Fibroblast of lung (primary cell): ENCODE data around the gene EBF3. TPM values are rescaled to one million over a fixed set of nuclear protein-coding genes. Genes with fewer than 3 reads are reported as not detected.

Source experiments
- DNase-seq, 2 donors: peaks; one replicate each; pipeline versions ENCODE4 v3.0.0 to v3.0.0-alpha.2; 2010; ENCODE audit warnings: low read depth in 2 of 2
- H2AFZ ChIP-seq: 2 replicates; pipeline ENCODE4 v1.5.1; 2012; ENCODE audit warnings: low read length, control low read depth, inconsistent platforms
- H3K27ac ChIP-seq: 2 replicates; pipeline ENCODE4 v1.5.1; 2011; ENCODE audit warnings: low read length, control low read depth; ENCODE audit not compliant: insufficient read depth
- H3K27me3 ChIP-seq: 2 replicates; pipeline ENCODE4 v1.5.1; 2011; ENCODE audit warnings: mild to moderate bottlenecking, low read length; ENCODE audit not compliant: control insufficient read depth, insufficient read depth
- H3K36me3 ChIP-seq: 2 replicates; pipeline ENCODE4 v1.5.1; 2011; ENCODE audit warnings: low read length; ENCODE audit not compliant: control insufficient read depth, insufficient read depth
- H3K4me1 ChIP-seq: 2 replicates; pipeline ENCODE4 v1.5.1; 2011; ENCODE audit warnings: low read length; ENCODE audit not compliant: control insufficient read depth, insufficient read depth; ENCODE audit errors: extremely low read depth
- H3K4me2 ChIP-seq: 2 replicates; pipeline ENCODE4 v1.5.1; 2011; ENCODE audit warnings: low read length, control low read depth; ENCODE audit not compliant: insufficient read depth; ENCODE audit errors: extremely low read depth
- H3K4me3 ChIP-seq, 4 experiments: fragments of 200-600 bp in 1 of 4; sonication (generic) in 1 of 4; replicated peaks in 1 of 4; 2 replicates each; pipeline ENCODE4 v1.5.1; 2011 to 2016; ENCODE audit warnings: low read length in 4 of 4, low read depth in 3 of 4, mild to moderate bottlenecking in 3 of 4, control low read depth in 2 of 4, inconsistent platforms in 1 of 4, mixed read lengths in 1 of 4; ENCODE audit not compliant: insufficient read depth in 1 of 4; ENCODE audit errors: control extremely low read depth in 1 of 4
- H3K79me2 ChIP-seq: 2 replicates; pipeline ENCODE4 v1.5.1; 2012; ENCODE audit warnings: mild to moderate bottlenecking, low read length, inconsistent platforms; ENCODE audit not compliant: control insufficient read depth, insufficient read depth
- H3K9ac ChIP-seq: 2 replicates; pipeline ENCODE4 v1.5.1; 2011; ENCODE audit warnings: mild to moderate bottlenecking, low read length, control low read depth; ENCODE audit not compliant: insufficient read depth
- H3K9me3 ChIP-seq: 2 replicates; pipeline ENCODE4 v1.5.1; 2012; ENCODE audit warnings: low read depth, low read length; ENCODE audit not compliant: control insufficient read depth, insufficient read depth
- H4K20me1 ChIP-seq: 2 replicates; pipeline ENCODE4 v1.5.1; 2011; ENCODE audit warnings: low read length; ENCODE audit not compliant: control insufficient read depth, insufficient read depth; ENCODE audit errors: extremely low read depth
- CTCF ChIP-seq, 2 donors: IDR thresholded peaks in 1 of 2; conservative IDR thresholded peaks in 1 of 2; 1 replicate in 1 of 2; 2 replicates in 1 of 2; pipeline ENCODE4 v1.5.1; 2011 to 2012; ENCODE audit warnings: low read length in 2 of 2, control low read depth in 1 of 2, inconsistent platforms in 1 of 2, low read depth in 1 of 2, mild to moderate bottlenecking in 1 of 2
- EZH2 ChIP-seq: IDR thresholded peaks from 2 replicates; pipeline ENCODE4 v1.5.1; 2012; ENCODE audit warnings: low read length, control low read depth, mild to moderate bottlenecking; ENCODE audit errors: missing control alignments
- polyA plus RNA-seq, 2 donors: library from polyadenylated mRNA; depleted of rRNA in 1 of 2; stranded (reverse) in 1 of 2; unstranded in 1 of 2; fragments of >200 nt; gene quantifications; 2 replicates each; pipeline ENCODE4 v1.2.1, GENCODE V29; 2011 to 2012; ENCODE audit warnings: missing spikeins in 1 of 2
- total RNA-seq: library from RNA; depleted of rRNA; stranded (reverse); fragments of >200 nt; gene quantifications from 2 replicates; pipeline ENCODE4 v1.2.1, GENCODE V29; 2014

Gene EBF3
- total and polyA plus RNA-seq, 2 donors (not counting 1 experiment from before 2014, with no cell fraction given): 0.12 to 0.17 TPM

GRCh38 chr10:130003787-130004613, 39.9 kb upstream of the EBF3 start:
- Histone ChIP-seq H3K9ac (no peak overlapping the region), H2AFZ (no peak overlapping the region), H4K20me1 (no peaks in the 10 kb centered on the region), H3K4me3 (no peak overlapping the region), H3K9me3 (no peaks in the 10 kb centered on the region), H3K36me3 (no peaks in the 10 kb centered on the region), H3K79me2 (no peaks in the 10 kb centered on the region), H3K27me3 (peaks cover 2% of the 10 kb centered on the region), H3K27ac (no peak overlapping the region), H3K4me1 (no peaks in the 10 kb centered on the region), H3K4me2 (no peak overlapping the region)
- TF ChIP-seq EZH2: no peak
- no peak for TF ChIP-seq CTCF (conservative IDR thresholded peaks at IDR 0.05 in 1 of 2, IDR thresholded peaks at IDR 0.05 in 1 of 2; ENCODE audit: low read depth in 1 of 2, low read length in 2 of 2)
- no peak for DNase-seq

DNA sequence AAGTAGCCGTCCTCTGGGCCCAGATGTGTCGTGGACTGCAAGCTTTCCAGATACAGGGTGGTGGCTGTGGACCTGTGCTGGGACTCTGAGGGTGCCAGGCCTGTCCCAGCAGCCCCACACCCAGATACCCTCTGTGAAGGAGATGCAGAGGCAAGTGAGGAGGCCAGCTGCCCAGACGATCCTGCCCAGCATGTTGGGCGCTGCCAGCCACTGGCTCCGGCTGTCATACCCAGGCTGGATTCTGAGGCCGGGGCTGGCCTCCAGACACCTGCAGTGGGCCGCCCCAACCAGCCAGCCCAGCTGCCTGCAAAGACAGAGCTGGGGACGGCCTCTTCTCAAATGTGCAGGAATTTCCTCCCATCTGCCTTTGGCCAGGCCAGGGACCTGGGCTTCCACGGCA, 39.1 kb upstream of the EBF3 start:
- H3K4me3 ChIP-seq: no peak overlapping the region
- no peak overlapping the region for H2AFZ ChIP-seq
- H3K36me3 ChIP-seq: no peaks in the 10 kb centered on the region
- DNase-seq: no peak
- H3K9me3 ChIP-seq: no peaks in the 10 kb centered on the region
- H3K27me3 ChIP-seq: peaks cover 2% of the 10 kb centered on the region
- TF ChIP-seq EZH2 (no peak), CTCF (conservative IDR thresholded peaks at IDR 0.05 in 1 of 2, IDR thresholded peaks at IDR 0.05 in 1 of 2; ENCODE audit: low read depth in 1 of 2, low read length in 2 of 2) (no peak)
- H3K79me2 ChIP-seq: no peaks in the 10 kb centered on the region
- no peak overlapping the region for H3K4me2 ChIP-seq
- no peaks in the 10 kb centered on the region for H3K4me1 ChIP-seq
- H3K9ac ChIP-seq: no peak overlapping the region
- H4K20me1 ChIP-seq: no peaks in the 10 kb centered on the region
- no peak overlapping the region for H3K27ac ChIP-seq

DNA sequence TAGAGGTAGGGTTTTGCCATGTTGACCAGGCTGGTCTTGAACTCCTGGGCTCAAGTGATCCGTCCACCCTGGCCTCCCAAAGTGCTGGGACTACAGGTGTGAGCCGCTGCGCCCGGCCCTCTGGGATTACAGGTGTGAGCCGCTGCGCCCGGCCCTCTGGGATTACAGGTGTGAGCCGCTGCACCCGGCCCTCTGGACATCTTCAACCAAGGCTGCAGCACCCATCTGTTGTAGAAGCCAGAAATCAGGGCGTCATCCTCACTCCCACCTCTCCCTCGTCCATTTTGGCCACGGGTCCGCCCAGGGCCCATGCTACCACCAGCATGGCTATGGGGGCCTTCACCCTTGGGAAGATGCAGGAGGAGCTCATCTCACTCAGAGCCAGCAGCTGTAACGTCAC, 38.5 kb upstream of the EBF3 start:
- no peak for DNase-seq

More for the DNA sequence above, 38.5 kb upstream of the EBF3 start:
- H3K4me3 ChIP-seq: no peak overlapping the region
- no peak overlapping the region for H3K27ac ChIP-seq
- no peaks in the 10 kb centered on the region for H3K36me3 ChIP-seq
- peaks cover 2% of the 10 kb centered on the region for H3K27me3 ChIP-seq
- no peak overlapping the region for H2AFZ ChIP-seq
- no peak overlapping the region for H3K9ac ChIP-seq
- no peaks in the 10 kb centered on the region for H3K4me1 ChIP-seq
- no peaks in the 10 kb centered on the region for H3K79me2 ChIP-seq
- TF ChIP-seq CTCF (conservative IDR thresholded peaks at IDR 0.05 in 1 of 2, IDR thresholded peaks at IDR 0.05 in 1 of 2; ENCODE audit: low read depth in 1 of 2, low read length in 2 of 2): no peak
- TF ChIP-seq EZH2: no peak
- no peaks in the 10 kb centered on the region for H4K20me1 ChIP-seq
- no peaks in the 10 kb centered on the region for H3K9me3 ChIP-seq
- H3K4me2 ChIP-seq: no peak overlapping the region
